K562 (cell line): ENCODE data around the gene ING5. TPM values are rescaled to one million over a fixed set of nuclear protein-coding genes. Genes with fewer than 3 reads are reported as not detected.

ENCODE experiments used
- ATAC-seq: fragments of 200-7000 bp; cut with Tn5 transposase; 3 replicates; pipeline ENCODE4 v1.9.1; 2020; ENCODE audit warnings: moderate library complexity
- BruUV-seq: library from RNA; stranded (reverse); fragments of 400-500 nt; replicated peaks from 2 replicates; lab custom pipeline; 2021; lab: Mats Ljungman, UMichigan
- CTCF ChIA-PET: fragments of 300-600 bp; formaldehyde crosslinking; extraction: SDS; loops from one replicate; lab custom pipeline; 2021; ENCODE audit warnings: low intra/inter-chr PET ratio; lab: Yijun Ruan, JAX
- POLR2A ChIA-PET: fragments of 300-600, 350-650 bp; sonication (Branson Sonifier 250); formaldehyde crosslinking; extraction: SDS; loops from one replicate; lab custom pipeline; 2021; ENCODE audit warnings: antibody characterized with exemption, inconsistent platforms; lab: Yijun Ruan, JAX
- DNase-seq, 4 experiments: peaks; one replicate each; pipeline versions ENCODE4 v3.0.0 to v3.0.0-alpha.2; 2011 to 2018; ENCODE audit warnings: low spot score in 3 of 4, mixed read lengths in 3 of 4; ENCODE audit errors: extremely low read depth in 1 of 4
- FAIRE-seq: peaks from 2 replicates; lab custom pipeline; 2011; peaks lifted over from hg19 to GRCh38; lab: Jason Lieb, UNC
- H2AFZ ChIP-seq: 2 replicates; pipeline ENCODE4 v1.6.0; 2011; ENCODE audit warnings: low read depth, low read length, control low read depth, inconsistent platforms
- H3K27ac ChIP-seq: fragments of 200-600 bp; 3 replicates; pipeline ENCODE4 v1.8.0; 2011; ENCODE audit warnings: low read depth, mild to moderate bottlenecking, control low read depth, inconsistent platforms, low read length, moderate library complexity, mixed read lengths; ENCODE audit errors: extremely low read depth
- H3K27me3 ChIP-seq, 2 experiments: fragments of 300-600 bp in 1 of 2; 2 replicates in 1 of 2; 3 replicates in 1 of 2; pipeline versions ENCODE4 v1.6.0 to v1.8.0; 2011; ENCODE audit warnings: inconsistent platforms in 2 of 2, low read length in 2 of 2, mild to moderate bottlenecking in 1 of 2, mixed read lengths in 1 of 2, moderate library complexity in 1 of 2; ENCODE audit not compliant: control insufficient read depth in 2 of 2, insufficient read depth in 2 of 2
- H3K36me3 ChIP-seq: fragments of 300-600 bp; 3 replicates; pipeline ENCODE4 v1.8.0; 2011; ENCODE audit warnings: mild to moderate bottlenecking, low read length, inconsistent platforms; ENCODE audit not compliant: control insufficient read depth, insufficient read depth
- H3K4me1 ChIP-seq, 2 experiments: fragments of 200-600 bp in 1 of 2; replicated peaks in 1 of 2; 2 replicates in 1 of 2; 3 replicates in 1 of 2; pipeline versions ENCODE4 v1.5.1 to v1.8.0; 2011; ENCODE audit warnings: inconsistent platforms in 2 of 2, low read length in 2 of 2, mild to moderate bottlenecking in 1 of 2, mixed read lengths in 1 of 2, moderate library complexity in 1 of 2; ENCODE audit not compliant: control insufficient read depth in 2 of 2, insufficient read depth in 2 of 2
- H3K4me2 ChIP-seq: 2 replicates; pipeline ENCODE4 v1.6.1; 2011; ENCODE audit warnings: low read length, control low read depth, inconsistent platforms, mixed read lengths; ENCODE audit not compliant: insufficient read depth
- H3K4me3 ChIP-seq: fragments of 200-600 bp; sonication (generic), shearing (Covaris generic); 2 replicates; pipeline ENCODE4 v1.5.1; 2016; ENCODE audit warnings: control low read depth, inconsistent platforms
- H3K79me2 ChIP-seq: fragments of 200-600 bp; 3 replicates; pipeline ENCODE4 v1.8.0; 2011; ENCODE audit warnings: low read length, inconsistent platforms; ENCODE audit not compliant: control insufficient read depth, insufficient read depth
- H3K9ac ChIP-seq, 2 experiments: 2 replicates each; pipeline versions ENCODE4 v1.6.0 to v1.6.1; 2011; ENCODE audit warnings: low read depth in 2 of 2, low read length in 2 of 2, control low read depth in 1 of 2, inconsistent platforms in 1 of 2, mild to moderate bottlenecking in 1 of 2, mixed read lengths in 1 of 2; ENCODE audit not compliant: insufficient read depth in 1 of 2
- H3K9me1 ChIP-seq: one replicate; pipeline ENCODE4 v1.6.0; 2011; ENCODE audit warnings: inconsistent platforms, mild to moderate bottlenecking, low read length, moderate library complexity; ENCODE audit not compliant: control insufficient read depth, insufficient read depth
- H3K9me3 ChIP-seq: replicated peaks from 2 replicates; pipeline ENCODE4 v1.5.1; 2011; ENCODE audit warnings: low read depth, low read length, inconsistent platforms; ENCODE audit not compliant: control insufficient read depth, insufficient read depth
- H4K20me1 ChIP-seq: replicated peaks from 2 replicates; pipeline ENCODE4 v1.6.1; 2011; ENCODE audit warnings: low read length, inconsistent platforms, mixed read lengths; ENCODE audit not compliant: control insufficient read depth, insufficient read depth
- CBFA2T2 ChIP-seq: fragments of 450-650 bp; conservative IDR thresholded peaks from 2 replicates; pipeline ENCODE4 v1.6.1; 2017; ENCODE audit warnings: mild to moderate bottlenecking
- IRF2 ChIP-seq: sonication (generic); formaldehyde crosslinking; IDR thresholded peaks from 2 replicates; pipeline ENCODE4 v1.8.1; 2022; ENCODE audit warnings: mild to moderate bottlenecking, missing genetic modification reagents
- PHF21A ChIP-seq: fragments of 450-650 bp; IDR thresholded peaks from 2 replicates; pipeline ENCODE4 v1.6.1; 2017; ENCODE audit warnings: low read depth, borderline replicate concordance
- YY1 ChIP-seq, 3 experiments: IDR thresholded peaks; 2 replicates each; pipeline ENCODE4 v1.6.1; 2011; ENCODE audit warnings: low read length in 2 of 3, mild to moderate bottlenecking in 2 of 3, moderate library complexity in 2 of 3, borderline replicate concordance in 1 of 3, control low read depth in 1 of 3, low read depth in 1 of 3; ENCODE audit not compliant: insufficient read depth in 3 of 3, insufficient replicate concordance in 2 of 3, control insufficient read depth in 1 of 3, insufficient read length in 1 of 3; ENCODE audit errors: extremely low read depth in 1 of 3
- ZBTB5 ChIP-seq: fragments of 450-650 bp; IDR thresholded peaks from 2 replicates; pipeline ENCODE4 v1.6.1; 2017; ENCODE audit warnings: antibody characterized with exemption
- ZNF449 ChIP-seq: fragments of 250-450 bp; sonication (Bioruptor Pico); IDR thresholded peaks from 2 replicates; pipeline ENCODE4 v1.8.0; 2022; ENCODE audit warnings: moderate library complexity, mild to moderate bottlenecking, inconsistent platforms
- WGBS: fragments of 100-300 bp; shearing (Covaris generic); methylation state at CpG from one replicate; pipeline ENCODE4 v1.1.6; 2016; ENCODE audit warnings: low coverage, mixed read lengths; ENCODE audit not compliant: insufficient coverage; ENCODE audit errors: missing lambda C conversion rate; 5-methylcytosine and 5-hydroxymethylcytosine counted together
- in situ Hi-C: fragments of 300-500 bp; cut with MboI; formaldehyde crosslinking; loops from 4 replicates; pipeline ENCODE4 v1.15.0; 2018; ENCODE audit warnings: inconsistent platforms, mixed read lengths
- intact Hi-C: fragments of 100-400 bp; cut with micrococcal nuclease; formaldehyde crosslinking; loops from 2 replicates; pipeline ENCODE4 v1.14.2; 2022
- polyA plus RNA-seq, 8 experiments: library from polyadenylated mRNA; depleted of rRNA in 4 of 8; stranded (reverse) in 5 of 8; unstranded in 3 of 8; fragments of >200 nt; fragmentation: Nextera tagmentation in 2 of 8; fragmentation: Illumina TruSeq in 1 of 8; extraction: Ambion mirVana in 2 of 8; extraction: Trizol in 1 of 8; gene quantifications; 2 replicates each; pipeline versions ENCODE4 v1.2.1 to v1.2.3, GENCODE V29; 2011 to 2014; ENCODE audit warnings: inconsistent platforms in 1 of 8, missing spikeins in 1 of 8
- total RNA-seq, 7 experiments: library from RNA; depleted of rRNA in 6 of 7; stranded (reverse); fragments of >200 nt in 6 of 7; fragmentation: Illumina TruSeq in 2 of 7; extraction: Trizol in 2 of 7; gene quantifications; 2 replicates each; pipeline versions ENCODE4 v1.2.1 to v1.2.3, GENCODE V29; 2011 to 2021; ENCODE audit warnings: low replicate concordance in 1 of 7

The ING5 gene
- total and polyA plus RNA-seq, 9 of the 15 experiments (the other 6 are each of a cell fraction or from before 2014, with no cell fraction given), result 10.4 to 53.3 (median 27.9) TPM

- ChIA-PET POLR2A (no interaction called here), CTCF (no interaction called here)
- intact Hi-C loops, result no loop called here
- no peak for ATAC-seq
- H3K4me1 ChIP-seq, result peaks cover 0 to 45% of the 10 kb centered on the region in 2 experiments; a peak in 3 of 5 replicates
- no peak overlapping the region for H3K9ac ChIP-seq
- in situ Hi-C loops, result no loop called here
- no peaks in the 10 kb centered on the region for H4K20me1 ChIP-seq
- no peaks in the 10 kb centered on the region for H3K27me3 ChIP-seq
- H3K4me3 ChIP-seq, result no peak overlapping the region
- TF ChIP-seq CBFA2T2, result no peak
- TF ChIP-seq IRF2 (CRISPR knock-in tag), result no peak
- no peak for TF ChIP-seq PHF21A
- TF ChIP-seq YY1 (IDR thresholded peaks at IDR 0.05; ENCODE audit: borderline replicate concordance in 1 of 3, control insufficient read depth in 1 of 3, extremely low read depth in 1 of 3, insufficient read depth in 3 of 3, insufficient read length in 1 of 3, insufficient replicate concordance in 2 of 3, low read depth in 1 of 3, low read length in 2 of 3), result no peak
- TF ChIP-seq ZBTB5, result no peak
- no peak for TF ChIP-seq ZNF449
- TF ChIP-seq, all 486 proteins: peak for 0
- H3K9me3 ChIP-seq, result no peaks in the 10 kb centered on the region
- BruUV-seq, result no TSS peak
- WGBS, result 100% methylated on average over 3 of the region's 12 CpGs
- H3K27ac ChIP-seq, result no peak overlapping the region
- H3K36me3 ChIP-seq, result peaks cover 30% of the 10 kb centered on the region; the same call in 1 of the 3 replicates
- no peak overlapping the region for H3K4me2 ChIP-seq
- FAIRE-seq, result no peak
- peaks cover 17% of the 10 kb centered on the region for H3K79me2 ChIP-seq
- DNase-seq, result no peak
- H2AFZ ChIP-seq, result no peak overlapping the region
- H3K9me1 ChIP-seq, result no peaks in the 10 kb centered on the region
Measured at GRCh38 chr2:241739651-241740050, 37.8 kb downstream of the ING5 start.
